SU-DHL-6 (cell line): ENCODE data around the gene LCOR.

ENCODE experiments used
- H2AFZ ChIP-seq: fragments of 200-600 bp; sonication (generic); 2 replicates; pipeline ENCODE4 v1.6.1; 2014; ENCODE audit warnings: low read depth, mild to moderate bottlenecking, moderate library complexity, mixed read lengths, antibody characterized with exemption, low read length; ENCODE audit not compliant: severe bottlenecking
- H3F3A ChIP-seq: fragments of 200-600 bp; shearing (Covaris generic); 2 replicates; pipeline ENCODE4 v1.6.0; 2016; ENCODE audit warnings: antibody characterized with exemption, mild to moderate bottlenecking; ENCODE audit not compliant: insufficient read depth
- H3K27ac ChIP-seq: fragments of 200-600 bp; sonication (generic); 2 replicates; pipeline ENCODE4 v1.5.1; 2016; ENCODE audit warnings: low read depth, mild to moderate bottlenecking, low read length, moderate library complexity, mixed read lengths
- H3K27me3 ChIP-seq: fragments of 200-600 bp; sonication (generic), shearing (Covaris generic); 2 replicates; pipeline ENCODE4 v1.6.0; 2014; ENCODE audit warnings: mild to moderate bottlenecking, low read length
- H3K36me3 ChIP-seq: fragments of 200-600 bp; sonication (generic); 2 replicates; pipeline ENCODE4 v1.6.1; 2014; ENCODE audit warnings: mild to moderate bottlenecking, low read length, mixed read lengths
- H3K4me2 ChIP-seq: fragments of 300-600, 200-600 bp; shearing (Covaris generic), sonication (generic); 2 replicates; pipeline ENCODE4 v1.6.0; 2014; ENCODE audit warnings: low read length, low read depth, mild to moderate bottlenecking; ENCODE audit not compliant: poor library complexity, severe bottlenecking
- H3K4me3 ChIP-seq: fragments of 200-600 bp; sonication (generic); 2 replicates; pipeline ENCODE4 v1.5.1; 2014; ENCODE audit warnings: antibody characterized with exemption, low read length, mild to moderate bottlenecking, mixed read lengths; ENCODE audit not compliant: insufficient read depth, poor library complexity, severe bottlenecking
- H3K79me2 ChIP-seq: fragments of 200-600 bp; sonication (generic); 2 replicates; pipeline ENCODE4 v1.6.1; 2014; ENCODE audit warnings: mild to moderate bottlenecking, low read length, moderate library complexity; ENCODE audit not compliant: insufficient read depth
- H3K9ac ChIP-seq: fragments of 200-600 bp; sonication (generic); 2 replicates; pipeline ENCODE4 v1.7.0; 2014; ENCODE audit warnings: mild to moderate bottlenecking, low read length
- H3K9me2 ChIP-seq: fragments of 200-600 bp; sonication (generic); replicated peaks from 2 replicates; pipeline ENCODE4 v1.6.1; 2014; ENCODE audit warnings: low read length; ENCODE audit not compliant: insufficient read depth
- H3K9me3 ChIP-seq: fragments of 200-600 bp; sonication (generic); 2 replicates; pipeline ENCODE4 v1.6.1; 2014; ENCODE audit warnings: low read length, mixed read lengths; ENCODE audit not compliant: insufficient read depth
- H4K20me1 ChIP-seq: fragments of 200-600 bp; sonication (generic); 2 replicates; pipeline ENCODE4 v1.6.1; 2014; ENCODE audit warnings: low read depth, mild to moderate bottlenecking, antibody characterized with exemption, low read length, moderate library complexity, mixed read lengths
- EZH2phosphoT487 ChIP-seq: fragments of 200-600 bp; sonication (generic), shearing (Covaris generic); conservative IDR thresholded peaks from 2 replicates; pipeline ENCODE4 v1.6.1; 2018; ENCODE audit warnings: mild to moderate bottlenecking, antibody characterized with exemption, low read length, moderate library complexity, mixed read lengths
- TF ChIP-seq, protein P1 (sequence below): fragments of 200-600 bp; sonication (generic); IDR thresholded peaks from one replicate; pipeline ENCODE4 v1.5.1; 2017; ENCODE audit warnings: antibody characterized with exemption, mild to moderate bottlenecking, low read length, moderate library complexity; ENCODE audit not compliant: insufficient read depth, poor library complexity, severe bottlenecking

The LCOR gene

DNA sequence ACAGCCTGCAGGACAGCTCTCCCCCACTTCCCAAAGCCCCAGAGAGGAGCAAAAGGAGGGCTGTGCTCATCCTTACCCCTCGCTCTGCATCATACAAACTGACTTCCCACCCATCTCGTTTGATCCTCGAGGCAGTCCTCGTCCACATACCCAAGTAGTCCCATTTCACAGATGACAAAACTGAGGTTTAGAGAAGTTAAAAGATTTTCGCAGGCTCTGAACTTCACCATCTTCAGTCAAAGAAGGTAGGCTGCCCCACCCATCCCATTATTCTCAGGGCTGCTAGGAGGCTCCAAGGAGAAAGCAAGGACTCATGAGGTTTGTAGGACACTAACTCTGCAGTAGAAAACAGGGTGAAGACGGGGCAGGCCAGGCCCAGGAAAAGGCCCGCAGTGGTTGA lies 206.6 kb downstream of the LCOR start:
- no peak overlapping the region for H2AFZ ChIP-seq
- no peaks in the 10 kb centered on the region for H3F3A ChIP-seq
- TF ChIP-seq, protein P1, sequence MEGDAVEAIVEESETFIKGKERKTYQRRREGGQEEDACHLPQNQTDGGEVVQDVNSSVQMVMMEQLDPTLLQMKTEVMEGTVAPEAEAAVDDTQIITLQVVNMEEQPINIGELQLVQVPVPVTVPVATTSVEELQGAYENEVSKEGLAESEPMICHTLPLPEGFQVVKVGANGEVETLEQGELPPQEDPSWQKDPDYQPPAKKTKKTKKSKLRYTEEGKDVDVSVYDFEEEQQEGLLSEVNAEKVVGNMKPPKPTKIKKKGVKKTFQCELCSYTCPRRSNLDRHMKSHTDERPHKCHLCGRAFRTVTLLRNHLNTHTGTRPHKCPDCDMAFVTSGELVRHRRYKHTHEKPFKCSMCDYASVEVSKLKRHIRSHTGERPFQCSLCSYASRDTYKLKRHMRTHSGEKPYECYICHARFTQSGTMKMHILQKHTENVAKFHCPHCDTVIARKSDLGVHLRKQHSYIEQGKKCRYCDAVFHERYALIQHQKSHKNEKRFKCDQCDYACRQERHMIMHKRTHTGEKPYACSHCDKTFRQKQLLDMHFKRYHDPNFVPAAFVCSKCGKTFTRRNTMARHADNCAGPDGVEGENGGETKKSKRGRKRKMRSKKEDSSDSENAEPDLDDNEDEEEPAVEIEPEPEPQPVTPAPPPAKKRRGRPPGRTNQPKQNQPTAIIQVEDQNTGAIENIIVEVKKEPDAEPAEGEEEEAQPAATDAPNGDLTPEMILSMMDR = no peak
- TF ChIP-seq EZH2phosphoT487 = no peak
- no peaks in the 10 kb centered on the region for H3K9me2 ChIP-seq
- no peak overlapping the region for H3K27ac ChIP-seq
- no peaks in the 10 kb centered on the region for H3K27me3 ChIP-seq
- no peak overlapping the region for H3K4me3 ChIP-seq
- H3K36me3 ChIP-seq = no peaks in the 10 kb centered on the region
- H4K20me1 ChIP-seq = no peaks in the 10 kb centered on the region
- no peak overlapping the region for H3K4me2 ChIP-seq
- no peak overlapping the region for H3K9ac ChIP-seq
- H3K79me2 ChIP-seq = no peaks in the 10 kb centered on the region
- H3K9me3 ChIP-seq = no peaks in the 10 kb centered on the region

DNA sequence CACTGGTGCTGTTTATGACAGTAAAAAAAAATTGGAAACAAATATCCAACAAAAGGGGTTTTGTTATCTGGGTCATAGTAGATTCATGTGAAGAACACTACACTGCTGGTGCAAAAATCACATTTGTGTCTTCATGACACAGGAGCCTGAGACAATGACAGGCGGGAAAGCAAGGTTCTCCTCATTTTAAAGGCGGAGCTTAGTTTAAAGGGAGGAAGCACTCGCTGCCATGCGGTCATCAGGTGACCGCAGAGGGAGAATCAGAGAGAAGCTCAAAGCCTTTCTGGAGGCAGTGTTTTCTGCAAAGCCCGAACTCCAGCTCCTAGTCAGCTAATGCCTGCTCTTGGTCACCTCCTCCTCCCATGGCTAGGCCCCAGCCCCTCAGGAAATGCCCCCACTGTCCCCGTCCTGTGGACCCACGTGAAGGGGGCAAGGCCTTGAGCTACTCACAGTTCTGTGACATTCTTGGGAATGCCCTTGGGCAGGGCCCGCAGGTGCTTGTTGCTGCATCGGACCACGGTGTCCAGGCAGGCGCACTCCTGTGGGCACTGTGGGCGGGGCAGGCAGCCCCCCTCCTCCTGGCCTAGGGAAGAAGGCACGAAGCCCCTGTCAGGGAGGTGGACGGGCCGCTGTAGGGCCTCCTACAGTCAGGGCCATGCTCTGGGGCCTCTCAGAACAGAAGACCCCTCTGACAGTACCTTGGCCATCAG lies 207.6 kb downstream of the LCOR start:
- no peaks in the 10 kb centered on the region for H3K36me3 ChIP-seq
- H3K4me3 ChIP-seq = no peak overlapping the region
- no peaks in the 10 kb centered on the region for H3K79me2 ChIP-seq
- H4K20me1 ChIP-seq = no peaks in the 10 kb centered on the region
- no peak overlapping the region for H3K4me2 ChIP-seq
- H3F3A ChIP-seq = no peaks in the 10 kb centered on the region
- no peak overlapping the region for H3K27ac ChIP-seq
- TF ChIP-seq, protein P1 = no peak
- no peak for TF ChIP-seq EZH2phosphoT487
- H3K9me3 ChIP-seq = no peaks in the 10 kb centered on the region
- no peaks in the 10 kb centered on the region for H3K27me3 ChIP-seq
- H3K9ac ChIP-seq = no peak overlapping the region
- H2AFZ ChIP-seq = no peak overlapping the region
- H3K9me2 ChIP-seq = no peaks in the 10 kb centered on the region

DNA sequence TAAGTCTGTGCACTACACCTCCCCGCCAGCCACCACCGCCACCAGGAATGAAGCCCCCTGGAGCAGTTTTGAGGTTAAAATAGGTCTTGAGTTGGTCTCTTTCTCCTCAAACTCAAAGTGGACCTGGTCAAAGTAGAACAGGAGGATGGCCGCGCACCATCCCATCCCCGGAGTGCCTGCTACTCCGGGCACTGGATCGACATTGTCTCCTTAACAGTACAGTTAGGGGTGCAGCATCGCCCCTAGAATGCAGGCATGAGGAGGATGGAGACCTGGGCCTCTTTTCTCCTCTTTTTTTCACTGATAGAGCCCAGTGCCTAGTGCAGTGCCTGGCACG lies 208.1 kb downstream of the LCOR start:
- TF ChIP-seq, protein P1 = no peak
- no peak for TF ChIP-seq EZH2phosphoT487
- H3K27ac ChIP-seq = no peak overlapping the region
- H3K4me2 ChIP-seq = no peak overlapping the region

More for the DNA sequence above, 208.1 kb downstream of the LCOR start:
- H3K9me2 ChIP-seq = no peaks in the 10 kb centered on the region
- H2AFZ ChIP-seq = no peak overlapping the region
- H3K4me3 ChIP-seq = no peak overlapping the region
- no peaks in the 10 kb centered on the region for H3K27me3 ChIP-seq
- H3K9me3 ChIP-seq = no peaks in the 10 kb centered on the region
- no peaks in the 10 kb centered on the region for H3K79me2 ChIP-seq
- H3K36me3 ChIP-seq = no peaks in the 10 kb centered on the region
- no peak overlapping the region for H3K9ac ChIP-seq
- no peaks in the 10 kb centered on the region for H3F3A ChIP-seq
- no peaks in the 10 kb centered on the region for H4K20me1 ChIP-seq
